Measurements from ENCODE around the gene C20orf141.
"Not testable (repeated sequence)": the region's sequence is repeated elsewhere in the genome, so short reads cannot be mapped to it uniquely, and the experiment has no call there.

C20orf141 gene

GRCh38 chr20:2799688-2800520 lies 14.9 kb upstream of the C20orf141 start:
- no peak for DNase-seq

- DNase-seq = peak; percentile 19
Measured at GRCh38 chr20:2800521-2801285, 14.1 kb upstream of the C20orf141 start, which contains the start of gene CPXM1. CPXM1 (minus strand) TSS chr20:2800627; CDS start chr20:2800572, 55 bp downstream.

- DNase-seq = no peak
Measured at GRCh38 chr20:2801286-2801728, 13.5 kb upstream of the C20orf141 start.

- no peak for DNase-seq
Measured at GRCh38 chr20:2804041-2804828, 10.6 kb upstream of the C20orf141 start.

GRCh38 chr20:2804852-2805688 lies 9.7 kb upstream of the C20orf141 start:
- no peak for DNase-seq

- no peak for DNase-seq
Measured at GRCh38 chr20:2805689-2806350, 9.0 kb upstream of the C20orf141 start.

- DNase-seq = no peak
Measured at GRCh38 chr20:2806351-2806701, 8.5 kb upstream of the C20orf141 start.

- DNase-seq = no peak
Measured at GRCh38 chr20:2807019-2807418, 7.8 kb upstream of the C20orf141 start.

- not testable (repeated sequence) for DNase-seq
Measured at GRCh38 chr20:2807929-2808328, 6.9 kb upstream of the C20orf141 start.

- no peak for DNase-seq
Measured at GRCh38 chr20:2809690-2810089, 5.1 kb upstream of the C20orf141 start.

GRCh38 chr20:2812189-2812588 lies 2.6 kb upstream of the C20orf141 start:
- DNase-seq = no peak

GRCh38 chr20:2814076-2814475 lies 711 bp upstream of the C20orf141 start:
- no peak for DNase-seq

GRCh38 chr20:2815242-2815900 lies 584 bp downstream of the C20orf141 start:
- no peak for DNase-seq

- no peak for DNase-seq
Measured at GRCh38 chr20:2816030-2816582, 1.3 kb downstream of the C20orf141 start, which contains the start of gene TMEM239. TMEM239 (plus strand) TSS chr20:2816364; CDS start chr20:2816555, 191 bp downstream.

GRCh38 chr20:2816583-2817340 lies 2.0 kb downstream of the C20orf141 start:
- peak; percentile 27 for DNase-seq

- DNase-seq = no peak
Measured at GRCh38 chr20:2817341-2817726, 2.5 kb downstream of the C20orf141 start.

- DNase-seq = no peak
Measured at GRCh38 chr20:2817891-2818595, 3.3 kb downstream of the C20orf141 start.

- no peak for DNase-seq
Measured at GRCh38 chr20:2820084-2820895, 5.5 kb downstream of the C20orf141 start.

Measured in stimulated activated CD4-positive, alpha-beta T cell treated with anti-CD3 and anti-CD28 coated beads, Interleukin-1b, Interleukin-23, amount 100 ng/mL, for 48 hours (primary cell).